H1 (cell line): Measurements from ENCODE around the gene RCAN2. TPM values are rescaled to one million over a fixed set of nuclear protein-coding genes. Genes with fewer than 3 reads are reported as not detected.

Experiments used
- BACH1 ChIP-seq: IDR thresholded peaks from 2 replicates; pipeline ENCODE4 v1.6.1; 2012; ENCODE audit warnings: low read length, improper control_type of control experiment
- CHD2 ChIP-seq: IDR thresholded peaks from 2 replicates; pipeline ENCODE4 v1.6.1; 2012; ENCODE audit warnings: low read length, improper control_type of control experiment
- EGR1 ChIP-seq: IDR thresholded peaks from 2 replicates; pipeline ENCODE4 v1.6.1; 2011; ENCODE audit warnings: low read depth, low read length, borderline replicate concordance
- HDAC6 ChIP-seq: IDR thresholded peaks from one replicate; pipeline ENCODE4 v1.7.1; 2012; ENCODE audit warnings: low read depth, mild to moderate bottlenecking, inconsistent platforms, low read length, moderate library complexity
- POLR2A ChIP-seq, 2 experiments: IDR thresholded peaks; 1 replicate in 1 of 2; 2 replicates in 1 of 2; pipeline ENCODE4 v1.6.1; 2011; ENCODE audit warnings: low read depth in 2 of 2, low read length in 2 of 2, mild to moderate bottlenecking in 2 of 2; ENCODE audit errors: control extremely low read depth in 1 of 2
- polyA plus RNA-seq, 7 experiments: library from polyadenylated mRNA; depleted of rRNA in 3 of 7; stranded (reverse) in 5 of 7; unstranded in 2 of 7; fragments of >200 nt in 5 of 7; fragments of 200-250 nt in 2 of 7; gene quantifications; 1 replicate in 5 of 7; 2 replicates in 1 of 7; 4 replicates in 1 of 7; pipeline versions ENCODE4 v1.2.1 to v1.2.3, GENCODE V29; 2011 to 2013; ENCODE audit warnings: missing spikeins in 2 of 7, mixed read lengths in 2 of 7
- total RNA-seq: library from RNA; stranded (reverse); fragmentation: NEBNext Ultra II Directional; extraction: Animal tissue kit (Norgen Biotek cat#: 25700); gene quantifications from 2 replicates; pipeline ENCODE4 v1.2.1, GENCODE V29; 2021
- TF ChIP-seq, protein P1 (sequence below): fragments of 300-600 bp; sonication (generic); IDR thresholded peaks from 2 replicates; pipeline ENCODE4 v1.7.1; 2012; ENCODE audit warnings: low read length, moderate library complexity, mild to moderate bottlenecking, inconsistent platforms; ENCODE audit not compliant: insufficient replicate concordance

The RCAN2 gene
- total and polyA plus RNA-seq, 2 of the 8 experiments (the other 6 are each of a cell fraction or from before 2014, with no cell fraction given): 5.0 to 8.5 TPM

DNA sequence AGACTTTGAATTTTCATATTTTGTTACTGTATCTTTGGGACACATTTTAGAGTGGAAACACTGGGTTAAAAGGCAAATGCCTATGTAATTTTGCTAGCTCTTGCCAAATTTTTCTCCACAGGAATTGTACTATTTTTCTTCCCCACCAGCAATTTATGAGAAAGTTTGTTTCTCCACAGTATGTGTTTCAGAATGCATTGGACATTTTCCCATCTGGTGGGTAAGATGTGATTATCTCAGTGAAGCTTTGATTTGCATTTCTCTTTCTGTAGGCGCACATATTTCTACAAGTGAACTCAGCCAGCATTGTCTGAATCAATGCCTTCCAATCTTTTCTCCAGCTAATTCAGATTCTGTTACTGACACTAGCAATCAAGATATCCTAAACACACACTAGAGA is 157.8 kb downstream of the RCAN2 start (continued):
- TF ChIP-seq, protein P1, sequence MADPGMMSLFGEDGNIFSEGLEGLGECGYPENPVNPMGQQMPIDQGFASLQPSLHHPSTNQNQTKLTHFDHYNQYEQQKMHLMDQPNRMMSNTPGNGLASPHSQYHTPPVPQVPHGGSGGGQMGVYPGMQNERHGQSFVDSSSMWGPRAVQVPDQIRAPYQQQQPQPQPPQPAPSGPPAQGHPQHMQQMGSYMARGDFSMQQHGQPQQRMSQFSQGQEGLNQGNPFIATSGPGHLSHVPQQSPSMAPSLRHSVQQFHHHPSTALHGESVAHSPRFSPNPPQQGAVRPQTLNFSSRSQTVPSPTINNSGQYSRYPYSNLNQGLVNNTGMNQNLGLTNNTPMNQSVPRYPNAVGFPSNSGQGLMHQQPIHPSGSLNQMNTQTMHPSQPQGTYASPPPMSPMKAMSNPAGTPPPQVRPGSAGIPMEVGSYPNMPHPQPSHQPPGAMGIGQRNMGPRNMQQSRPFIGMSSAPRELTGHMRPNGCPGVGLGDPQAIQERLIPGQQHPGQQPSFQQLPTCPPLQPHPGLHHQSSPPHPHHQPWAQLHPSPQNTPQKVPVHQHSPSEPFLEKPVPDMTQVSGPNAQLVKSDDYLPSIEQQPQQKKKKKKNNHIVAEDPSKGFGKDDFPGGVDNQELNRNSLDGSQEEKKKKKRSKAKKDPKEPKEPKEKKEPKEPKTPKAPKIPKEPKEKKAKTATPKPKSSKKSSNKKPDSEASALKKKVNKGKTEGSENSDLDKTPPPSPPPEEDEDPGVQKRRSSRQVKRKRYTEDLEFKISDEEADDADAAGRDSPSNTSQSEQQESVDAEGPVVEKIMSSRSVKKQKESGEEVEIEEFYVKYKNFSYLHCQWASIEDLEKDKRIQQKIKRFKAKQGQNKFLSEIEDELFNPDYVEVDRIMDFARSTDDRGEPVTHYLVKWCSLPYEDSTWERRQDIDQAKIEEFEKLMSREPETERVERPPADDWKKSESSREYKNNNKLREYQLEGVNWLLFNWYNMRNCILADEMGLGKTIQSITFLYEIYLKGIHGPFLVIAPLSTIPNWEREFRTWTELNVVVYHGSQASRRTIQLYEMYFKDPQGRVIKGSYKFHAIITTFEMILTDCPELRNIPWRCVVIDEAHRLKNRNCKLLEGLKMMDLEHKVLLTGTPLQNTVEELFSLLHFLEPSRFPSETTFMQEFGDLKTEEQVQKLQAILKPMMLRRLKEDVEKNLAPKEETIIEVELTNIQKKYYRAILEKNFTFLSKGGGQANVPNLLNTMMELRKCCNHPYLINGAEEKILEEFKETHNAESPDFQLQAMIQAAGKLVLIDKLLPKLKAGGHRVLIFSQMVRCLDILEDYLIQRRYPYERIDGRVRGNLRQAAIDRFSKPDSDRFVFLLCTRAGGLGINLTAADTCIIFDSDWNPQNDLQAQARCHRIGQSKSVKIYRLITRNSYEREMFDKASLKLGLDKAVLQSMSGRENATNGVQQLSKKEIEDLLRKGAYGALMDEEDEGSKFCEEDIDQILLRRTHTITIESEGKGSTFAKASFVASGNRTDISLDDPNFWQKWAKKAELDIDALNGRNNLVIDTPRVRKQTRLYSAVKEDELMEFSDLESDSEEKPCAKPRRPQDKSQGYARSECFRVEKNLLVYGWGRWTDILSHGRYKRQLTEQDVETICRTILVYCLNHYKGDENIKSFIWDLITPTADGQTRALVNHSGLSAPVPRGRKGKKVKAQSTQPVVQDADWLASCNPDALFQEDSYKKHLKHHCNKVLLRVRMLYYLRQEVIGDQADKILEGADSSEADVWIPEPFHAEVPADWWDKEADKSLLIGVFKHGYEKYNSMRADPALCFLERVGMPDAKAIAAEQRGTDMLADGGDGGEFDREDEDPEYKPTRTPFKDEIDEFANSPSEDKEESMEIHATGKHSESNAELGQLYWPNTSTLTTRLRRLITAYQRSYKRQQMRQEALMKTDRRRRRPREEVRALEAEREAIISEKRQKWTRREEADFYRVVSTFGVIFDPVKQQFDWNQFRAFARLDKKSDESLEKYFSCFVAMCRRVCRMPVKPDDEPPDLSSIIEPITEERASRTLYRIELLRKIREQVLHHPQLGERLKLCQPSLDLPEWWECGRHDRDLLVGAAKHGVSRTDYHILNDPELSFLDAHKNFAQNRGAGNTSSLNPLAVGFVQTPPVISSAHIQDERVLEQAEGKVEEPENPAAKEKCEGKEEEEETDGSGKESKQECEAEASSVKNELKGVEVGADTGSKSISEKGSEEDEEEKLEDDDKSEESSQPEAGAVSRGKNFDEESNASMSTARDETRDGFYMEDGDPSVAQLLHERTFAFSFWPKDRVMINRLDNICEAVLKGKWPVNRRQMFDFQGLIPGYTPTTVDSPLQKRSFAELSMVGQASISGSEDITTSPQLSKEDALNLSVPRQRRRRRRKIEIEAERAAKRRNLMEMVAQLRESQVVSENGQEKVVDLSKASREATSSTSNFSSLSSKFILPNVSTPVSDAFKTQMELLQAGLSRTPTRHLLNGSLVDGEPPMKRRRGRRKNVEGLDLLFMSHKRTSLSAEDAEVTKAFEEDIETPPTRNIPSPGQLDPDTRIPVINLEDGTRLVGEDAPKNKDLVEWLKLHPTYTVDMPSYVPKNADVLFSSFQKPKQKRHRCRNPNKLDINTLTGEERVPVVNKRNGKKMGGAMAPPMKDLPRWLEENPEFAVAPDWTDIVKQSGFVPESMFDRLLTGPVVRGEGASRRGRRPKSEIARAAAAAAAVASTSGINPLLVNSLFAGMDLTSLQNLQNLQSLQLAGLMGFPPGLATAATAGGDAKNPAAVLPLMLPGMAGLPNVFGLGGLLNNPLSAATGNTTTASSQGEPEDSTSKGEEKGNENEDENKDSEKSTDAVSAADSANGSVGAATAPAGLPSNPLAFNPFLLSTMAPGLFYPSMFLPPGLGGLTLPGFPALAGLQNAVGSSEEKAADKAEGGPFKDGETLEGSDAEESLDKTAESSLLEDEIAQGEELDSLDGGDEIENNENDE: no peak
- TF ChIP-seq CHD2 (no peak), POLR2A (IDR thresholded peaks at IDR 0.05; ENCODE audit: control extremely low read depth in 1 of 2, low read depth in 2 of 2, low read length in 2 of 2) (no peak), EGR1 (no peak), HDAC6 (no peak), BACH1 (no peak)
